ENCODE data around the gene SPOCK1. TPM values are rescaled to one million over a fixed set of nuclear protein-coding genes. Genes with fewer than 3 reads are reported as not detected.

SPOCK1 gene
- total and polyA plus RNA-seq, 7 donors = 4.2 to 52.7 (median 16.0) TPM

DNA sequence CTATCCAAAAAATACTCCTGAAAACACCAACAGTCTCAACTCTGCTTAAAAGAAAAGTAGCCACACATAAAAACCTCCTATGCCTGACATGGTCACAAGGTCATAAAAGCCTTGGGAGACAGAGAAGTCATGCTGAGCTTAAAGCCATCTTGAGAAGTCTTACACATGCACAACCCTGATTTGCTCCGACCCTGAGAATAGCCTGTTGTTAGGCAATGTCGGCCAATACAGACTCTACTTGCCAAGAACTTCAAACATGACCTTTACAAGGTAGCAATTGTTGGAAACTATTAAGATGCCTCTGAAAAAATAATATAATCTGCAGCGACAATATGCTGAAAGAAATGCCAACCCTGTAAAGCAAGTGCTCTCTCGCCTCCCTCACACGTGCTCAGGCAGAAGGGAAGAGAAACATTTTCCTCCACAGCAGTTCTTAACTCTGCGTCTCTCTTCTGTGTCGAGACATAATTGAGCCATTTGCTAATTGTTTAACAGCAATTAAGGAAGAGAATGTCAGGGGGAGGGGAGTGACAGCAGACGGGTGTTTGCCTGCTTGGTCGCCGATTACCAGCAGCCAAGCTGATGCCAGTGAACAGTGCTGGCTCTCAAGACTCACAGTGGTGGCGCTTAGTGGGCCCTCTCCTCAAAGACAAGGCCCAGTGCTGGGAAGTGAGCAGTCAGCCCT is 393.6 kb downstream of the SPOCK1 start:
- ATAC-seq = no peak
- WGBS, 3 donors = 60 to 66% (median 63%) methylated on average over 11 of the region's 11 CpGs

DNA sequence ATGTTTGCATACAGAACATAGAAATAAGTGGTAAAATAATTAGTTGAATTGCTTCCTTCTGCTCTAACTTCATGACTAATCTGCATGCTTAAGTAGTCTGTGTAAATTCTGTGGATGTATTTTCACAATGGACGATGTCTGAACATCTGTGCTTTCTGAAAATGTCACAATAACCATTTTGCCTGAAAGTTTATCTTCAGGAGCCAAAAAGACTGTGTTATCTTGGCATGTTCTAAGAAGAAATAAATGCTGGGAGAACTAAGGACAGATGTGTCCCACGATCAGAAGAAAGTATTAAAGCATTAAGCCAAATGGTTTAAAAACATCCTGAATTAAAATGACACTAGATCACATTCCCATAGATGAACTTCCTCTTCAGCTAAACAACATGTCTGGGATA is 397.6 kb downstream of the SPOCK1 start:
- H3K4me1 ChIP-seq = no peaks in the 10 kb centered on the region
- WGBS, 3 donors = 27 to 38% (median 31%) methylated on average over 2 of the region's 2 CpGs

More for the DNA sequence above, 393.6 kb downstream of the SPOCK1 start:
- TF ChIP-seq, protein P1, sequence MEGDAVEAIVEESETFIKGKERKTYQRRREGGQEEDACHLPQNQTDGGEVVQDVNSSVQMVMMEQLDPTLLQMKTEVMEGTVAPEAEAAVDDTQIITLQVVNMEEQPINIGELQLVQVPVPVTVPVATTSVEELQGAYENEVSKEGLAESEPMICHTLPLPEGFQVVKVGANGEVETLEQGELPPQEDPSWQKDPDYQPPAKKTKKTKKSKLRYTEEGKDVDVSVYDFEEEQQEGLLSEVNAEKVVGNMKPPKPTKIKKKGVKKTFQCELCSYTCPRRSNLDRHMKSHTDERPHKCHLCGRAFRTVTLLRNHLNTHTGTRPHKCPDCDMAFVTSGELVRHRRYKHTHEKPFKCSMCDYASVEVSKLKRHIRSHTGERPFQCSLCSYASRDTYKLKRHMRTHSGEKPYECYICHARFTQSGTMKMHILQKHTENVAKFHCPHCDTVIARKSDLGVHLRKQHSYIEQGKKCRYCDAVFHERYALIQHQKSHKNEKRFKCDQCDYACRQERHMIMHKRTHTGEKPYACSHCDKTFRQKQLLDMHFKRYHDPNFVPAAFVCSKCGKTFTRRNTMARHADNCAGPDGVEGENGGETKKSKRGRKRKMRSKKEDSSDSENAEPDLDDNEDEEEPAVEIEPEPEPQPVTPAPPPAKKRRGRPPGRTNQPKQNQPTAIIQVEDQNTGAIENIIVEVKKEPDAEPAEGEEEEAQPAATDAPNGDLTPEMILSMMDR (IDR thresholded peaks at IDR 0.05) = no peak
- DNase-seq = no peak
- intact Hi-C loops (cut with DNase I) = no loop called here
- Histone ChIP-seq H3K4me1 (no peaks in the 10 kb centered on the region), H3K9me3 (no peaks in the 10 kb centered on the region), H3K36me3 (ENCODE audit: insufficient read depth in 1 of 2, low read depth in 1 of 2) (no peaks in the 10 kb centered on the region), H3K27me3 (ENCODE audit: insufficient read depth in 3 of 3, low read length in 2 of 3) (no peaks in the 10 kb centered on the region), H3K4me3 (no peak overlapping the region), H3K27ac (no peak overlapping the region)

DNA sequence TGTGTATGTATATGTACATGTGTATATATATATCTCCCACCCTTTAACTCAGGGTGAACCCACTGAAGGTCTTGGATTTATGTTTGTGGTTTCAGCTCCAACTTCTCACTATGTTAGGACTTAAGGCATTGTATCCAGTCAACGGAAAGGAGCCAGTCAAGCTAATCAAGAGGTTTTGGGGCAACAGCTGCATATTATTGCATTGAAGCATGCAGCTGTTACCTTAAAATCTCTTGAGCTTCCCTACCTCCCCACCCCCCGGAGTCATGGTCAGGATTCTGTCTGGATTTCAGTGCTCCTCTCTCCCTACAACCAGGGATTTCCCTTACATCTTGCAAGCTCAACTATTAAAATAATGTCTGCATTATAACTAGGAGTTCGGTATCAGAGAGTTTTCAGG is 399.5 kb downstream of the SPOCK1 start:
- DNase-seq = no peak
- H3K27ac ChIP-seq = no peak overlapping the region

More for the DNA sequence above, 397.6 kb downstream of the SPOCK1 start:
- no peaks in the 10 kb centered on the region for H3K9me3 ChIP-seq
- no peak overlapping the region for H3K27ac ChIP-seq
- intact Hi-C loops (cut with DNase I) = no loop called here
- DNase-seq = no peak
- ATAC-seq = no peak
- TF ChIP-seq, protein P1 (IDR thresholded peaks at IDR 0.05) = no peak
- H3K27me3 ChIP-seq (ENCODE audit: insufficient read depth in 3 of 3, low read length in 2 of 3) = no peaks in the 10 kb centered on the region
- H3K36me3 ChIP-seq (ENCODE audit: insufficient read depth in 1 of 2, low read depth in 1 of 2) = no peaks in the 10 kb centered on the region
- H3K4me3 ChIP-seq = no peak overlapping the region

DNA sequence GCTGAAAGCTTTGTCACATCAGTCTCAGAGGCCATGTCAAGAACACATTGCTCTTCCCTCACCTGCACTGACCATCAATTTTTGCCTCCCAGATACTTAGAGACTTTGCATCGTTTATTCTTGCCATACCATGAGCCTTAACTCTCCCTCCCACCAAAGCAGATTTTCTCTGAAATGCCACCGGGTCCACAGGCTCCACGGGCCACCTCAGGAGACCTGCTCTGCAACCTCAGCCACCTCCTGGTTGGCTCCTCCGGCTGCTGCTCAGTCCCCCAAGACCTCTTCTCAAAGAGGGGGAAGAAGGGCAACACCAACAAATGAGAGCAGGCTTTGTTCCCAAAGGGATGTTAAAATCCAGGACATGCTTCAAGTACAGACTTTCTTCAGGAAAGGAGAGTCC is 400.5 kb downstream of the SPOCK1 start:
- DNase-seq (no peak), ATAC-seq (no peak)
- 79 to 87% (median 83%) methylated on average over 4 of the region's 4 CpGs for WGBS, 3 donors
- Histone ChIP-seq H3K9me3 (no peaks in the 10 kb centered on the region), H3K4me1 (no peaks in the 10 kb centered on the region), H3K36me3 (ENCODE audit: insufficient read depth in 1 of 2, low read depth in 1 of 2) (no peaks in the 10 kb centered on the region), H3K4me3 (no peak overlapping the region), H3K27ac (no peak overlapping the region), H3K27me3 (ENCODE audit: insufficient read depth in 3 of 3, low read length in 2 of 3) (no peaks in the 10 kb centered on the region)
- TF ChIP-seq, protein P1 (IDR thresholded peaks at IDR 0.05) = no peak
- intact Hi-C loops (cut with DNase I) = no loop called here

More for the DNA sequence above, 399.5 kb downstream of the SPOCK1 start:
- ATAC-seq = no peak
- no peaks in the 10 kb centered on the region for H3K9me3 ChIP-seq
- TF ChIP-seq, protein P1 (IDR thresholded peaks at IDR 0.05) = no peak
- H3K36me3 ChIP-seq (ENCODE audit: insufficient read depth in 1 of 2, low read depth in 1 of 2) = no peaks in the 10 kb centered on the region
- intact Hi-C loops (cut with DNase I) = no loop called here
- H3K4me1 ChIP-seq = no peaks in the 10 kb centered on the region
- no peak overlapping the region for H3K4me3 ChIP-seq
- WGBS, 3 donors = 28 to 38% (median 33%) methylated on average over 3 of the region's 3 CpGs
- H3K27me3 ChIP-seq (ENCODE audit: insufficient read depth in 3 of 3, low read length in 2 of 3) = no peaks in the 10 kb centered on the region

DNA sequence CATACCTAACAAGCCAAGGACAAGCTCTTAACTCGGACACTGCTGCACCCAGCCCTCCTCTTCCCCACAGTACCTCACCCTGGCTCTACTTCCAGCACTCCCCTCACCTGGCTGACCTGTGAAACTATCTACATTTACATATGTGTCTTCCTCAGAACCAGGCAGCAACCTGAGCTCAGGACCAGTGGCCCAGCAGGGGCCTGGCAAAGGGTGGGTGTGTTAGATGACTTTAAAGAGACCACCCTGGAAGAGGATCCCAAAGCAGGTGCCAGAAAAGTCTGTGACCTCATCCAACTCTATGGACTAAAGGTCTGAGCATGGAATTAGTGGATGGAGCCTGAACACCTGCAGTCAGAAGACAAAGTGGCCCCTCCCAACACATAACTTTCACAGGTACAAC is 400.9 kb downstream of the SPOCK1 start:
- TF ChIP-seq, protein P1 (IDR thresholded peaks at IDR 0.05) = no peak
- no peak overlapping the region for H3K27ac ChIP-seq
- ATAC-seq = no peak
- H3K36me3 ChIP-seq (ENCODE audit: insufficient read depth in 1 of 2, low read depth in 1 of 2) = no peaks in the 10 kb centered on the region
- no peak for DNase-seq
- 71 to 90% (median 81%) methylated on average over 1 of the region's 1 CpG for whole genome bisulfite sequencing, 3 donors
- no peaks in the 10 kb centered on the region for H3K27me3 ChIP-seq (ENCODE audit: insufficient read depth in 3 of 3, low read length in 2 of 3)
- no peak overlapping the region for H3K4me3 ChIP-seq
- H3K4me1 ChIP-seq = no peaks in the 10 kb centered on the region
- intact Hi-C loops (cut with DNase I) = no loop called here
- no peaks in the 10 kb centered on the region for H3K9me3 ChIP-seq
